GM19395 (cell line): ENCODE data around the gene RAI14.
A peak's percentile ranks its signal among the peaks of the same experiment; 100 is the strongest.

Source experiments
- ATAC-seq: cut with Tn5 transposase; IDR thresholded peaks from one replicate; pipeline ENCODE4 v1.9.1; 2021; ENCODE audit warnings: mild to moderate bottlenecking, moderate library complexity; ENCODE audit not compliant: unreplicated experiment

The RAI14 gene

GRCh38 chr5:34844106-34844505 is 188.0 kb downstream of the RAI14 start:
- no peak for ATAC-seq

GRCh38 chr5:34844999-34845398 is 188.9 kb downstream of the RAI14 start:
- ATAC-seq, result no peak

DNA sequence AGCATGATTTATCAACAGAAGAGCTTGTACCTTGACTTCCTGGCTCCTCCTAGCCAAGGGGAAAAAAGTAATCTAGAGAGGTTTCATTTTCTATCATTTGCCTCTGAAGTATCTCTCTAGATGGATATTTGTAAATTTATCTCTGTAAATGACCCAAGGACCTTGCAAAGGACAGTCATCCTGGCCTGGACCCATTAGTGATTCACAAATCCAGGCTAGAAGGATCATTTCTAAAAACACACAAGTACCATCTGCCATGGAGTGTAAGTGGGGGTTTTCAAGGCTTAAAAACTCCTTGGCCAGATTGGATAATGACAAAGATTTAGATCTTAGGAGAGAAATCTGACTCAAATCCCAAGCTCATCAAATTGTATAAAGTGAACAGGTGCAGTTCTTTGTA is 190.9 kb downstream of the RAI14 start:
- ATAC-seq, result no peak

GRCh38 chr5:34847552-34847951 is 191.4 kb downstream of the RAI14 start:
- no peak for ATAC-seq

DNA sequence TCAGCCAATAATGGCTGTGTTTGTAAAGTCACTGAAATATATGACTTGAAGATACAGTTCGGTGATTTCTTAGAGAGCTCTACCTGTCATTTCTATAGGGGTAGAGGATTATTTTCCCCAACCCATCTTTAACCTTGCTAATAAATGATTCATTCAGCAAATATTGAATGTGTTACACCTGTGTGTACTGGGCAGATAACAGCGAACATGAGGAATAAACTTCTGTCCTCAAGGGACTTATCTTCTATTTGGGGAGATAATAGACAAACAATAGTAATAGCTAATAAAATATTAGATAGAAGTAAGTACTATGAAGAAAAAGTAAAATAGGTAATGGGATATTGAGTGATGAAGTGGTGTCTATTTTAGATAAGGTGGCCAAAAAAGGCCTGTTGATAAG is 192.1 kb downstream of the RAI14 start:
- no peak for ATAC-seq

DNA sequence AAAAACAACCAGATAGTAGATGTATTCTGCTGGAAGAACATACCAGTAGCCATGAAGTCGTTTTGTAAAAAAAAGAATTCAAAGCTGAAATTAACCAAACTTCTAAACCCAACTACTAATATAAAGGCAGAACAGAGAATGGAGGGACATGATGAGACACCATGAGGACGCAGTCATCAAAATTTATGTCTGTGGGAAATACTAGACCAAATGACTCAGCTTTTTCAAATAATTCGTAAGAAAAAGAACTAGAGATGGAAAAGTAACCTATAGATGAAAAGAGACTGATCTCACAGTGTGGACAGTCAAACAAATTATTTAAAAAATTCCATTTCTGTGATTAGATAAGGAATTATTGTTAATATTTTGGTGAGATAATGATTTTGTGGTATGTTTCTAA is 193.1 kb downstream of the RAI14 start:
- no peak for ATAC-seq

DNA sequence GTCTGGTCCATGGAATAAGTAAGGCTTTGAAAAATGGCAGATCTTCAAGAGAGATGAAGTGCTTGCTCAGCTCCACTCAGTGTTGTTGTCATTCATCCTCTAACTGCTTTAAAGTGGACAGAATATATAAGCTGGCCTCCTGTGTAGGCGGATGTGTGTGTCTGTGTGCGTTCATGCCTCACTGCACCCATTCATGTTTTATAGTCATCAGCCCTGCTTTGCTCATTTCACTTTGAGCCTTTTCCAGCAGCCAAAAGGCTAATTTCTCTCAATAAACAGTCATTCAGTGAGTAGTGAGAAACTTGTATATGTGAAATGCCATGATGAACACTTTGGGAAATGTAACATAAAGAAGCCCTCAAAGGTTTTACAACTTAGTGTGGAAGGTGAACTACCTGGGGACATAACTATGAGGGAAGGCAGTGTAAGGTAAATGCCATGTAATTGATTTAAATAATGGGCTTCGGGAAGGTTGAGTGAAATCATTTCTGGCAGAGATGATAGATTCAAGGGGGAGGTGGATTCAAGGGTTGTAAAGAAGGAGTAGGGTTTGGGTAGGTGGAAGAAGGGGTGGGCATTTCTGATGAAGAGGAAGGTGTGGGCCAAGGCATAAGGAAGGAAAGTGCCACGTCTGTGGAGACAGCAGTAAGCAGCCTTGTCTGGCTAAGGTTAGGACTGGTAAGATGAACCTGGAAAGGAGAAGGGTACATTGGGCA is 198.5 kb downstream of the RAI14 start:
- ATAC-seq, result peak; percentile 97

GRCh38 chr5:34857161-34857560 is 201.0 kb downstream of the RAI14 start:
- ATAC-seq, result no peak

DNA sequence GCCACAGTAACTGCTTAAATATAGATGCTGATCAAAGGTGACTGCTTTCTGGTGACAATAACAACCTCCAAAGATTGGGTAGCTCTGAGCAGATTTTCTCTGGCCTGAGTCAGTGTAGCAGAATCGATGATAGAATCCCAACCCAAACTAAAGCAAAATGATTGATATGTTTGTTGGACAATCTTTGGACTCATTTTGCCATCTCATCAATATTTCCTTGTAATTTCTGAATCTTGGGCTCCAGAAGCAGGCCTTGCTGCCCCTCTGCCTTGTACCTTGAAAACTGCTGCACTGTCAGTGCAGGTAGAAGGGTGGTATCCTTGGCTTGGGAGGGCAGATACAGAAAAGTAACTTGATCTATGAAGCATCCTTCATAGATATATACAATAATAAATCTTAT is 201.8 kb downstream of the RAI14 start:
- no peak for ATAC-seq

DNA sequence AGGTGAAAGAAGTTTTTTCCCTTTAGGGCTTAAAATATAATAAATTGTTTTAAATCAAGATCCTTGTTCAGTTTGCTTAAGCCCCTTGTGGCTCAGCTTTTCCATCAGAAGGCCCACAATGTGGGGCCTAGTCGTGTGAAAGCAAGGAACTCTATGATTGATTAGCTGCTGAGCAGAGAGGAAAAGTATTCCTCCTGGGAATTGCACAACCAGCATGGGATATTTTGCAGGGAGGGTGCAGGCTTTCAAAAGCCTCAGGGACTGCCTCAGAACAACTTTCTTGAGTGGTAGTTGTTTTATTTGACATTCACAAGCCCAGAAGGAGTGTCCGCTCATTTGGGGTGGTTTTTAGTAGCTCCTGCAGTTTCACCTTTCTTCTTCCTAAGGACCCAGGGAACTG is 202.7 kb downstream of the RAI14 start:
- no peak for ATAC-seq

- ATAC-seq, result no peak
Observed at GRCh38 chr5:34859253-34859652, 203.1 kb downstream of the RAI14 start.

DNA sequence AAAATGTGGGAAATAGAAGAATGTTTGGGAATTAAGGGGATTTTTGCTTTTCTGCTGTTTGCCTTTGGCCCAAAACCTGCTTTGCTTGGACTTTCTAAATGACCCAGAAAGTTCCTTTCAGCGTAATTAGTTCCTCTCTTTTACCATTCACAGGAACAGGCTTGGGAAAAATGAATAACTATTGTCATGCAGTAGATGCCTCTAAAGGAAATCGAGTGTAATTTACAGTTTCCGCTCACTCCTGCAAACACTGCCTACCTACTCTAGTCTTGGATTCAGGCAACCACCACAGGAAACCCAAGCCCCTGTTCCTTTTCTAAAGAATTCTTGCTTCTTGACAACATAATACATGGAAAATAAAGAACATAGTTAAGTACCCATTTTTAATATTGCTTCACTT is 207.8 kb downstream of the RAI14 start:
- ATAC-seq, result no peak

DNA sequence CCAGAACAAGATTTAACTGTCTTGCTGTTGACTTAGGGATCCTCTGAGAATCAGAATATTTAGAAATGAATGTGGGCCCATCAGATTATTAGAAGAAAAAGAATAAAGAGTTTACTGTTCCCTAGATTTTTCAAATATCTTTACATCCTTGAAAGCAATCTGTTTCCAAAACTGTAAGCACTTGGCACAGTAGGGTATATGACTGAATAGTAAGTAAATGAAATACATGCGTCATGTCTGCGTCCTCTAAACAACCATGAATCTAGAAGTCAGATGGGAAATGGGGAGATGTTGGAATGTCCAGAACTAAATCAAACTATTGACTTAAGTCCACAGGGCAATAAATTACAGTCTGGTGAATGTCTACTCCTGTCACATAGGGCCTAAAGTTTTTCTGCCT is 209.0 kb downstream of the RAI14 start:
- ATAC-seq, result no peak

DNA sequence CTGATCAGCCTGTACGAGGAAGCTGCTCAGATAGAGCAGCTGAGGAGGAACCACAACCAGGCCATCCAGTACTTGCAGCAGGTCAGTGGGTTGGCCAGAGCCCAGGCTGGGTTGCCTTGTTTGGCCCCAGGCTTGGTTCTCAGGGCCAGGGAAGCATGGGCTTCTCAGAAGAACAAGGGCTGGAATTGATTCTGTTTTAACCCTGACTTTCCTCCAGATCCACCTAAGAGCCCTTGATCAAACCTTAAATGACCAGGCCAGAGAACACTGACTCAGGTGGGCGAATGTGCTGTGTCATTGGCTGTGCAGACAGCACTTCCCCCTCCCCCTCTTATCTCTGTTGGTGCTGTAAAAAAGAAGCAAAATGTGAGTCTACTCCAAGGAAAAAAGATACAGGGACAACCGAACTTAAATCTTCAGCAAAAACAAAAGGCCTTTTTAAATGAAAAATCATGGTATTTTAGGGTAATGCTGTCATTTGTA is 210.9 kb downstream of the RAI14 start:
- ATAC-seq, result no peak

GRCh38 chr5:34867660-34868059 is 211.5 kb downstream of the RAI14 start:
- ATAC-seq, result no peak

GRCh38 chr5:34868791-34869190 is 212.7 kb downstream of the RAI14 start:
- ATAC-seq, result no peak

DNA sequence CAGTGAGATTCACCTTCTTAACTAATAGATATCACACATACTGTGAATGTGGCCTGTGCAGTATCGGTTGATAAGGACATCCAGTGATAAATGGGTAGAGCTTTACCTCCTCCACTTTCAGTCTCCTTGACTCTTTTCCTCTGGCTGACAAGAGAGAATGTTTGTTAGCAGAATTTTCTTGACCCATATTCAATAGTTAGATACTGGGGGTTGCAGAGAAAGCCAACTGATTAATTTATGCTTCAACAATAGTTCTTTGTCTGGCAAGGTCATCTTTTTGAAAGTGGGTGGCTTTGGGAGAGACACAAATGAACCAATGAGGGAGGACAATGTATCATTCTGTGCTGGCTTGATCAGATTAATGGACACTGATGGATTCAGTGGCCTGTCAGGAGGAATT is 213.1 kb downstream of the RAI14 start:
- ATAC-seq, result no peak

DNA sequence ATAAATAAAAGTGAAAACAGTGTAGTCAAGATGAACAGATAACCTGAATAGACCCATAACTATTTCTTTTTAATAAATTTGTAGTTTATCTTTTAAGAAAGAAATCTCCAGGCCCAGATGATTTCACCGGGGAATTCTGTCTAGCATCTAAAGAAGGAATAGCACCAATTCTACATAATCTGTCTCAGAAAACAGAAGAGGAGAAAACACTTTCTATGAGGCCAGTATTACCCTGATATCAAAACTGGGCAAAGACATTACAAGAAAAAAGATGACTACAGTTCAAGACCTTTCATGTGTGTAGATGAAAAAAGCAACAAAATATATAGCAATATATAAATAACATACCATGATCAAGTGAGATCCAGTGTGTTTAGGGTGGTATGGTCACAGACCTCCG is 214.3 kb downstream of the RAI14 start:
- ATAC-seq, result no peak

DNA sequence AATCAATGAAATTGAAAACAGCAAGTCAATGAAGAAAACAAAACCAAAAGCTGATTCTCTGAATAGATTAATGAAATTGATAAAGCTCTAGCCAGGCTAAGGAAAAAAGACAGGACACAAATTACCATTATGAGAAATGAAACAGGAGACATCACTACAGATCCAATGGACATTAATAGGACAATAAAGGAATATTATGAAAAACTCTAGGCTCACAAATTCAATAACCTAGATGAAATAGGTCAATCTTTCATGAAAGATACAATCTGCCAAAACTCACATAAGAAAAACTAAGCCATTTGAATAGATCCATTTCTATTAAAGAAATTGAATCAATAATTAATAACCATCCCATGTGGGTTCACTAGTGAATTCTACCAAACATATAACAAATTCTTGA is 220.1 kb downstream of the RAI14 start:
- no peak for ATAC-seq

DNA sequence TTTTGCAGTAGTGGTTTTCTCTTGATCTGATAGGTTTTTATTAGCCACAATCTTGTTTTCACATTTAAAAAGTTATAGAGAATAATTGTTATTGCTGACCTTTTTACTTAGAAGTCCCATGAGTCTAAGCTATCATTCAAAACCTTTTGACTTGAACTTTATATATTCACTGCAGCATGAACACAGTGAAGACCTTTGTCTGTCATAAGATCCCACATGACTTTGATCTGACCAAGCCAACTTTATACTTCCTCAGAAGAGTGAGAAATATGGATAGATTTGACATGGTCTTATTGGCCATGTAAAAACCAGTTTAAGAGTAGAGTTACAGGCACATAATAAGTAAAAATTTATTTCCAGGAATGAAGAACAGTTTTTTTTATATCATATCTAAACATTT is 225.1 kb downstream of the RAI14 start:
- no peak for ATAC-seq
